HUES64 (cell line): ENCODE measurements around the gene RNPEP.
"Not testable (repeated sequence)": the region's sequence is repeated elsewhere in the genome, so short reads cannot be mapped to it uniquely, and the experiment has no call there.

Experiments used
- H3K27ac ChIP-seq: 2 replicates; pipeline ENCODE4 v1.7.0; 2013; ENCODE audit warnings: low read depth, low read length, inconsistent platforms
- H3K27me3 ChIP-seq: 2 replicates; pipeline ENCODE4 v1.6.1; 2013; ENCODE audit warnings: mild to moderate bottlenecking, low read length; ENCODE audit not compliant: insufficient read depth
- H3K36me3 ChIP-seq: 2 replicates; pipeline ENCODE4 v1.6.1; 2013; ENCODE audit warnings: mild to moderate bottlenecking, low read length; ENCODE audit not compliant: insufficient read depth
- H3K4me1 ChIP-seq: 2 replicates; pipeline ENCODE4 v1.6.1; 2013; ENCODE audit warnings: mild to moderate bottlenecking, low read length, moderate library complexity; ENCODE audit not compliant: insufficient read depth
- H3K4me3 ChIP-seq: 2 replicates; pipeline ENCODE4 v1.5.1; 2013; ENCODE audit warnings: mild to moderate bottlenecking, low read length, moderate library complexity
- H3K9ac ChIP-seq: 2 replicates; pipeline ENCODE4 v1.6.1; 2013; ENCODE audit warnings: mild to moderate bottlenecking, low read depth, low read length
- H3K9me3 ChIP-seq: 2 replicates; pipeline ENCODE4 v1.6.1; 2013; ENCODE audit warnings: low read depth, low read length; ENCODE audit not compliant: insufficient read depth
- WGBS: fragments of 150-250, 120-280 bp; methylation state at CpG from one replicate; pipeline ENCODE4 v1.1.7; 2013; ENCODE audit warnings: missing lambda C conversion rate; 5-methylcytosine and 5-hydroxymethylcytosine counted together

RNPEP gene

DNA sequence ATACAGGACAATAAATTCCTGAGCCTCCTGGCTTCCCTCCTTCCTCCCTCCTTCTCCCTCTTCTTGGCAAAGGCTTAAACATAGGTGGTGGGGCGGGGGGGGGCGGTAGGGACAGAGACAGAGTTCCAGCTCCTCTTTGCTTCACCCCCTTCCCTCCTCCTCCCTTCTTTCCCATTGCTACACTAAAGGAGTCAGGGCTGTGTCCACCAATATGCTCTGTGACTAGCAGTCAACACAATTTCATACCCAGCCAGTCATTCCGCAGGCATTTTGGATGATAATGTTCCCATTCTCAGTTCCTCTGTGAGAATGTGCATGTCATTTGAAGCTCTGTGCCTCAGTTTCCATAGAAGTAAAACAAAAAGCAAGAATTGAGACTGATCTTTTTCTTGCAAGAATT lies 37.8 kb upstream of the RNPEP start:
- no peak overlapping the region for H3K4me3 ChIP-seq

DNA sequence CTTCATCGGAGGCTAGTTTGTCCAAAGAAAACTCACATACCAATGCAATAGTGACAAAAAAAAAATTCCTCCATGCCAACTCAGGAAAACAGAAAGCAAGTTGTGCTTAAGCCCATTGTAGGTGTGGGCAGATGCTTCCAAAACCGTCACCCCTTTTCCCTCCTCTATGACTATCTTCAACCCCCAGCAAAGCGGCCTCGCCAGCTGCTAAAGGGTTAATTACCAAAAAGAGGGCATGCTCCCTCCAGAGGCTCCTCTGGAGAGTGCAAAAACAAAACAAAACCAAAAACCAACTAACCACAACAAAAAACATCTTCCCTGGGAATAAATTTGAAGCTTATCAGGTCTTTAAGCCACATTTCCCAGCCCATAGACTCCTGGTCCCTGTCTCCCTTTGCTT lies 37.3 kb upstream of the RNPEP start:
- no peak overlapping the region for H3K9ac ChIP-seq

More for the DNA sequence above, 37.8 kb upstream of the RNPEP start:
- no peaks in the 10 kb centered on the region for H3K36me3 ChIP-seq
- WGBS, result 82% methylated on average over 2 of the region's 3 CpGs
- H3K9me3 ChIP-seq, result no peaks in the 10 kb centered on the region
- H3K9ac ChIP-seq, result no peak overlapping the region
- H3K27ac ChIP-seq, result no peak overlapping the region
- H3K27me3 ChIP-seq, result peaks cover 20% of the 10 kb centered on the region
- H3K4me1 ChIP-seq, result peaks cover 16% of the 10 kb centered on the region

GRCh38 chr1:201945863-201946223 lies 36.6 kb upstream of the RNPEP start:
- WGBS, result 49% methylated on average over 10 of the region's 10 CpGs
- H3K27me3 ChIP-seq, result peaks cover 20% of the 10 kb centered on the region
- no peaks in the 10 kb centered on the region for H3K36me3 ChIP-seq
- H3K4me3 ChIP-seq, result peak overlapping the region; percentile 53
- no peaks in the 10 kb centered on the region for H3K9me3 ChIP-seq
- peaks cover 16% of the 10 kb centered on the region for H3K4me1 ChIP-seq
- H3K27ac ChIP-seq, result no peak overlapping the region
- 0 out of 2 replicates have a peak overlapping the region, but pooled peaks have one; percentile 2 for H3K9ac ChIP-seq

More for the DNA sequence above, 37.3 kb upstream of the RNPEP start:
- Histone ChIP-seq H3K27ac (no peak overlapping the region), H3K4me3 (peak overlapping the region; percentile 53; the same call in 1 of the 2 replicates), H3K36me3 (no peaks in the 10 kb centered on the region), H3K4me1 (peaks cover 16% of the 10 kb centered on the region), H3K27me3 (peaks cover 20% of the 10 kb centered on the region), H3K9me3 (no peaks in the 10 kb centered on the region)
- 43% methylated on average over 4 of the region's 4 CpGs for WGBS

DNA sequence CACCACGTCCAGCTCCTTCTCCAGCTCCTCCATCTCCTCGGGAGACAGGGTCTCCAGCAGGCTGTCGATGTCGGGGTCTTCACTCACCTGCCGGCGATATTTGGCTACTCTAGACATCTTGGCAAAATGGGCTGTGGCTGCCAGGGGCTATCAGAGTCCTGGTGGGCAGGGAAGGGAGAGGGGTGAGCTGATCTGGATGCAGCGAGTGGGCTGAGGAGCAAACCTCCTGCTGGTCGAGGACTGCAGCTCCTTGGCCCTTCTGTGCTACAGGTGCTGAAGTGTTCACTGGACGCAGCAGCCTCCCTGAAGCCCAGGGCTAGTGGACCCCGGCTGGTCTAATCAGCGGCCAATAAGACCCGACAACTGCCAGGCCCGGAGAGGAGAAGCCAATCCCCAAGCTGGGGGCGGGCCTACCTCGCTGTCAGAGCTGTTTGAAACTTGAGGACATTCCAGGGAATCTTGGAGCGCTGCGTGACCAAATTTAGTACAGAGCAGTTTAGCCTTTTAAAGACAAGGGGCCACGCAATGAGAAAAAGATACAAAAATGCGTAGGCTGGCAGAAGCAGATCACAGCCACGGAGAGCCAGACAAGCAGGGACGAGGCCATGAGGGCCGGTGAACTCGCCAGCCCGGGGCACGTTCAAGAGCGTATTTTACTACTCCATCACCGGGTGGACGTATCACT lies 36.1 kb upstream of the RNPEP start, which contains the start of gene LMOD1:
Gene LMOD1, minus strand, starts transcription at position 325 of the 685 bp plus-strand sequence. Its CDS starts 208 bp downstream, at position 117.
- Histone ChIP-seq H3K27me3 (peaks cover 20% of the 10 kb centered on the region), H3K27ac (no peak within 1 kb of the TSS), H3K9ac (0 out of 2 replicates have a peak within 1 kb of the TSS, but pooled peaks have one; percentile 2), H3K9me3 (no peaks in the 10 kb centered on the region), H3K4me3 (peak within 1 kb of the TSS; percentile 53), H3K4me1 (peaks cover 13% of the 10 kb centered on the region), H3K36me3 (no peaks in the 10 kb centered on the region)
- 5% methylated on average over 28 of the region's 28 CpGs for WGBS

DNA sequence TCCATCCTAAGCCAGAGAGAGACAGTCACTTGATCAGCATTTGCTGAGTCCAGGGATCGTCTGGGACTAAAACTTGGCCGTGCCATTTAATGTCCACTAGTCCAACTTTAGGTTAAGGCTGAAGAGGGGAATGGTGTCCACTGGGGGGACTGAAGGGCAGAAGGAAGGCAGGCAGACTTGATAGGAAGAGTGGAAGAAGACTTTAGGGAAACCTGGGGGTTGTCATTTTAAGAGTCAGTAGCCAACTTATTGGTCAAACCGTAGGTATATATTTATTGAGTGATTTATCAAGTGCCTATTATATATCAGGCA lies 34.8 kb upstream of the RNPEP start:
- peaks cover 11% of the 10 kb centered on the region; the same call in 1 of the 2 replicates for H3K4me1 ChIP-seq
- WGBS, result 84% methylated on average over 3 of the region's 3 CpGs
- H3K9ac ChIP-seq, result no peak overlapping the region
- H3K27ac ChIP-seq, result no peak overlapping the region
- no peak overlapping the region for H3K4me3 ChIP-seq
- H3K36me3 ChIP-seq, result no peaks in the 10 kb centered on the region
- H3K27me3 ChIP-seq, result peaks cover 20% of the 10 kb centered on the region
- H3K9me3 ChIP-seq, result no peaks in the 10 kb centered on the region

- H3K9me3 ChIP-seq, result no peaks in the 10 kb centered on the region
- H3K27ac ChIP-seq, result no peak overlapping the region
- H3K27me3 ChIP-seq, result peaks cover 20% of the 10 kb centered on the region
- no peak overlapping the region for H3K9ac ChIP-seq
- no peaks in the 10 kb centered on the region for H3K36me3 ChIP-seq
- H3K4me3 ChIP-seq, result no peak overlapping the region
- H3K4me1 ChIP-seq, result peaks cover 11% of the 10 kb centered on the region; the same call in 1 of the 2 replicates
These were observed 33.0 kb upstream of the RNPEP start for GRCh38 chr1:201949491-201949890.

GRCh38 chr1:201954263-201955008 lies 28.0 kb upstream of the RNPEP start:
- Histone ChIP-seq H3K9me3 (no peaks in the 10 kb centered on the region), H3K4me1 (no peaks in the 10 kb centered on the region), H3K4me3 (peak overlapping the region; percentile 92), H3K27ac (peak overlapping the region; percentile 42), H3K27me3 (no peaks in the 10 kb centered on the region), H3K9ac (peak overlapping the region; percentile 92), H3K36me3 (peaks cover 23% of the 10 kb centered on the region)
- 57% methylated on average over 24 of the region's 24 CpGs for WGBS

DNA sequence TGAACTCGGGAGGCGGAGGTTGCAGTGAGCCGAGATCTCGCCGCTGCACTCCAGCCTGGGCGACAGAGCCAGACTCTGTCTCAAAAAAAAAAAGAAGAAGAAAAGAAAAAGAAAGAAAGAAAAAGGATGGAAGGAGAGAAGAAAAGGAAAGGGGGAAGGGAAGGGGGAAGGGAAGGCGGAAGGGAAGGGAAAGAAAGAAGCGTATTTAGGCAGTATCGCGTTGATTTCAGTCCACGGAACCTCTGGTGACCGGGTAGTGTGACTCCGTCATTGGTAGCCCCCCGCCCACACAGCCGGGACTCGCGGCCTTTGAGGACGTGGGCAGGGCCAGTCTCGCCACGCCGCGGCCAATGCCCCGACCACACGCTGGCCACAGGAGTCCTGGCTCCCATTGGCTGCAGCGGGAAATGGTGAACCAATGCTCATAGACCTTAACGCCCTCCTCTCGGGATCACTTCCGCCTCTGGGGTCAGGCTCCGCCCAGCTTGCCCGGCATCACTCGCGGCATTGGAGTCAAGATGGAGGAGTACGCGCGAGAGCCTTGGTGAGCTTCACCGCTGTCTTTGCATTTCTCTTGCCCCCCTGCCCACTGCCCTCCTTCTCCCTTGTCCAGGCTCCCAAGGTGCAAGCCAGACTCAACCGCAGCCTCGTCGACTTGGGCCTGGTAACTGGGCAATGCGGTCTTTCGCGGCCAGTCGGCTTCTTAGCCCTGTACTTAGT lies 27.3 kb upstream of the RNPEP start, which contains the start of gene TIMM17A:
Gene TIMM17A, plus strand, starts transcription at position 495 of the 720 bp plus-strand sequence. Its CDS starts 24 bp downstream, at position 519.
- Histone ChIP-seq H3K9ac (peak within 1 kb of the TSS; percentile 92), H3K4me3 (peak within 1 kb of the TSS; percentile 92), H3K4me1 (no peaks in the 10 kb centered on the region), H3K36me3 (peaks cover 28% of the 10 kb centered on the region), H3K27me3 (no peaks in the 10 kb centered on the region), H3K9me3 (no peaks in the 10 kb centered on the region), H3K27ac (peak within 1 kb of the TSS; percentile 74)
- WGBS, result under 1% methylated on average over 43 of the region's 43 CpGs

DNA sequence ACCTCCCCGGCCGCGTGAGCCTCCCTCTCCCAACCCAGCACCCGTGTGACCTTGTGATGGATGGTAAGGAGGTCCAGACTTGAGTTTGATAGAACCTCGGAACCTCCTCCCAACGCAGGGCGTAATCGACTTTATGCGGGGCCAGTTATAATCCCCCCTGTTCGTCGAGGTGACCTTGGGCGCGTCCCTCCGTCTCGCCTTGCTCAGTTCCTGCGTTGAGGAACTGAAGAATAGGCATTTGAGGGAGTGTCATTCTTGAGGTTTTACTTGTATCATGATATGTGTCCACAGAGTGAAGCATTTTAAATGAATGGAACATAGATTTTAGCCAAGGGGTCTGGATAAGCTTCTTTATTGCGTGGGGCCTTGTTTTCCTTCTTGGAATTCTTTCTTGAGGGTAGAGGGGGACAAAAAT lies 26.7 kb upstream of the RNPEP start:
- Histone ChIP-seq H3K36me3 (peaks cover 34% of the 10 kb centered on the region), H3K9me3 (no peaks in the 10 kb centered on the region), H3K9ac (peak overlapping the region; percentile 92), H3K27ac (peak overlapping the region; percentile 74), H3K4me3 (peak overlapping the region; percentile 92), H3K27me3 (no peaks in the 10 kb centered on the region), H3K4me1 (no peaks in the 10 kb centered on the region)
- under 1% methylated on average over 16 of the region's 17 CpGs for WGBS

- no peak overlapping the region for H3K4me3 ChIP-seq
- 94% methylated on average over 4 of the region's 5 CpGs for WGBS
- H3K9me3 ChIP-seq, result no peaks in the 10 kb centered on the region
- H3K9ac ChIP-seq, result no peak overlapping the region
- H3K4me1 ChIP-seq, result no peaks in the 10 kb centered on the region
- H3K27ac ChIP-seq, result no peak overlapping the region
- peaks cover 60% of the 10 kb centered on the region for H3K36me3 ChIP-seq
- no peaks in the 10 kb centered on the region for H3K27me3 ChIP-seq
These were observed 24.1 kb upstream of the RNPEP start for GRCh38 chr1:201958348-201958747.

DNA sequence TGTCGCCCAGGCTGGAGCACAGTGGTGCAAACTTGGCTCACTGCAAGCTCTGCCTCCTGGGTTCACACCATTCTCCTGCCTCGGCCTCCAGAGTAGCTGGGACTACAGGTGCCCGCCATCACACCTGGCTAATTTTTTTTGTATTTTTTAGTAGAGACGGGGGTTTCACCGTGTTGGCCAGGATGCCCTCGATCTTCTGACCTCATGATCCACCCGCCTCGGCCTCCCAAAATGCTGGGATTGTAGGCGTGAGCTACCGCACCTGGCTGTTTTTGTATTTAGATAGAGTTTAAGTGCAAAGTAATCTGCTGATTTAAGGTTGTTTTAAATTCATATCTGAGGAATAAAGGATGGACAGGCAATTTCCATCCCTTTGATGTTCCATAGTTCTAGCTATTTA lies 20.1 kb upstream of the RNPEP start:
- not testable (repeated sequence) for H3K9me3 ChIP-seq, H3K27me3 ChIP-seq, H3K4me3 ChIP-seq, H3K4me1 ChIP-seq, H3K27ac ChIP-seq, H3K9ac ChIP-seq
- H3K36me3 ChIP-seq, result peaks cover 88% of the 10 kb centered on the region
- 97% methylated on average over 10 of the region's 10 CpGs for WGBS
